AG04450 (cell line): Measurements from ENCODE around the gene SCUBE1. TPM values are rescaled to one million over a fixed set of nuclear protein-coding genes. Genes with fewer than 3 reads are reported as not detected.
A peak's percentile ranks its signal among the peaks of the same experiment; 100 is the strongest.

Experiments
- CTCF ChIA-PET: fragments of 300-600, 350-600 bp; formaldehyde crosslinking; extraction: SDS; loops from one replicate; lab custom pipeline; 2022; ENCODE audit warnings: antibody characterized with exemption, inconsistent platforms; lab: Charles Lee
- POLR2A ChIA-PET: fragments of 350-600 bp; formaldehyde crosslinking; extraction: SDS; loops from one replicate; lab custom pipeline; 2021; ENCODE audit warnings: antibody characterized with exemption, inconsistent platforms; lab: Yijun Ruan, JAX
- DNase-seq: peaks from one replicate; pipeline ENCODE4 v3.0.0-alpha.2; 2011; ENCODE audit warnings: low read depth, low spot score
- H3K27ac ChIP-seq: one replicate; pipeline ENCODE4 v1.5.1; 2012; ENCODE audit warnings: low read depth, low read length, control low read depth
- H3K27me3 ChIP-seq: one replicate; pipeline ENCODE4 v1.6.0; 2012; ENCODE audit warnings: low read length; ENCODE audit not compliant: control insufficient read depth, insufficient read depth
- H3K4me3 ChIP-seq: 2 replicates; pipeline ENCODE4 v1.5.1; 2011; ENCODE audit warnings: mild to moderate bottlenecking, low read depth, low read length, control low read depth
- H3K9me3 ChIP-seq: 2 replicates; pipeline ENCODE4 v1.5.1; 2012; ENCODE audit warnings: low read length; ENCODE audit not compliant: control insufficient read depth, insufficient read depth
- CTCF ChIP-seq: IDR thresholded peaks from 2 replicates; pipeline ENCODE4 v1.5.1; 2011; ENCODE audit warnings: low read depth, low read length, control low read depth, inconsistent platforms
- polyA plus RNA-seq: library from polyadenylated mRNA; depleted of rRNA; stranded (reverse); fragments of >200 nt; gene quantifications from 2 replicates; pipeline ENCODE4 v1.2.3, GENCODE V29; 2011

The SCUBE1 gene
- polyA plus RNA-seq, 1 experiment, result not detected

GRCh38 chr22:43295173-43295572 is 48.0 kb downstream of the SCUBE1 start:
- Histone ChIP-seq H3K4me3 (no peak overlapping the region), H3K27me3 (peaks cover 42% of the 10 kb centered on the region), H3K9me3 (no peaks in the 10 kb centered on the region), H3K27ac (no peak overlapping the region)
- no peak for TF ChIP-seq CTCF
- POLR2A ChIA-PET, result no interaction called here
- DNase-seq, result no peak
- CTCF ChIA-PET, result no interaction called here

GRCh38 chr22:43293655-43294392 is 49.3 kb downstream of the SCUBE1 start:
- TF ChIP-seq CTCF, result no peak
- ChIA-PET CTCF (interaction anchor here (0.9 kb wide), 1 partner anchor 23 kb away, joined by 3 read pairs; no protein-coding TSS in a partner anchor), POLR2A (no interaction called here)
- Histone ChIP-seq H3K27me3 (peaks cover 49% of the 10 kb centered on the region), H3K27ac (no peak overlapping the region), H3K4me3 (no peak overlapping the region), H3K9me3 (no peaks in the 10 kb centered on the region)
- DNase-seq, result peak; percentile 21

GRCh38 chr22:43293259-43293654 is 49.9 kb downstream of the SCUBE1 start:
- ChIA-PET CTCF (interaction anchor here (0.9 kb wide), 1 partner anchor 23 kb away, joined by 3 read pairs; no protein-coding TSS in a partner anchor), POLR2A (no interaction called here)
- no peak overlapping the region for H3K4me3 ChIP-seq
- DNase-seq, result no peak
- no peak for TF ChIP-seq CTCF
- H3K27me3 ChIP-seq, result peaks cover 51% of the 10 kb centered on the region
- H3K9me3 ChIP-seq, result no peaks in the 10 kb centered on the region; the same call in 1 of the 2 replicates
- H3K27ac ChIP-seq, result no peak overlapping the region

- no peak overlapping the region for H3K27ac ChIP-seq
- POLR2A ChIA-PET, result no interaction called here
- CTCF ChIA-PET, result interaction anchor here (0.5 to 0.7 kb wide), 2 partner anchors 11 to 19 kb away, joined by 3 read pairs; no protein-coding TSS in a partner anchor
- no peak for DNase-seq
- peaks cover 45% of the 10 kb centered on the region for H3K27me3 ChIP-seq
- H3K9me3 ChIP-seq, result no peaks in the 10 kb centered on the region; the same call in 1 of the 2 replicates
- no peak overlapping the region for H3K4me3 ChIP-seq
- no peak for TF ChIP-seq CTCF
Observed at GRCh38 chr22:43292630-43293018, 50.5 kb downstream of the SCUBE1 start.

GRCh38 chr22:43291381-43291780 is 51.8 kb downstream of the SCUBE1 start:
- H3K9me3 ChIP-seq, result no peaks in the 10 kb centered on the region; the same call in 1 of the 2 replicates
- H3K27me3 ChIP-seq, result peaks cover 35% of the 10 kb centered on the region
- H3K27ac ChIP-seq, result no peak overlapping the region
- no peak for DNase-seq
- ChIA-PET POLR2A (no interaction called here), CTCF (no interaction called here)
- no peak overlapping the region for H3K4me3 ChIP-seq
- TF ChIP-seq CTCF, result no peak
